Right atrium auricular region (tissue), 2 donors: ENCODE results near the gene PRPH2. TPM values are rescaled to one million over a fixed set of nuclear protein-coding genes. Genes with fewer than 3 reads are reported as not detected.
"Not testable (repeated sequence)": the region's sequence is repeated elsewhere in the genome, so short reads cannot be mapped to it uniquely, and the experiment has no call there.

ENCODE experiments used
- DNase-seq: peaks from one replicate; pipeline ENCODE4 v3.0.0-alpha.2; 2019; ENCODE audit warnings: low spot score
- H3K27ac ChIP-seq, 2 donors: fragments of 200-600 bp; sonication (generic); 1 replicate in 1 of 2; 2 replicates in 1 of 2; pipeline ENCODE4 v1.5.1; 2016 to 2019
- H3K27me3 ChIP-seq, 2 donors: fragments of 200-600 bp; sonication (generic); one replicate each; pipeline versions ENCODE4 v1.5.1 to v1.6.0; 2017 to 2019
- H3K36me3 ChIP-seq: fragments of 200-600 bp; sonication (generic); one replicate; pipeline ENCODE4 v1.5.1; 2016
- H3K4me1 ChIP-seq, 2 donors: fragments of 200-600 bp; sonication (generic); one replicate each; pipeline versions ENCODE4 v1.5.1 to v1.6.0; 2017 to 2019
- H3K4me3 ChIP-seq, 2 donors: fragments of 200-600 bp; sonication (generic); 1 replicate in 1 of 2; 2 replicates in 1 of 2; pipeline ENCODE4 v1.5.1; 2017 to 2019; ENCODE audit warnings: mild to moderate bottlenecking in 1 of 2, moderate library complexity in 1 of 2
- H3K9me3 ChIP-seq, 2 donors: fragments of 200-600 bp; sonication (generic); one replicate each; pipeline ENCODE4 v1.5.1; 2019
- total RNA-seq, 2 donors: library from RNA; depleted of rRNA; stranded (reverse); fragments of >200 nt; gene quantifications; one replicate each; pipeline ENCODE4 v1.1.0, GENCODE V29; 2016
- TF ChIP-seq, protein P1 (sequence below), 2 donors: fragments of 200-600 bp; sonication (generic); IDR thresholded peaks; one replicate each; pipeline ENCODE4 v1.5.1; 2019; ENCODE audit warnings: antibody characterized with exemption in 2 of 2

Gene PRPH2
- total RNA-seq, 2 donors from 2014 or later = 0.90 to 1.1 TPM

DNA sequence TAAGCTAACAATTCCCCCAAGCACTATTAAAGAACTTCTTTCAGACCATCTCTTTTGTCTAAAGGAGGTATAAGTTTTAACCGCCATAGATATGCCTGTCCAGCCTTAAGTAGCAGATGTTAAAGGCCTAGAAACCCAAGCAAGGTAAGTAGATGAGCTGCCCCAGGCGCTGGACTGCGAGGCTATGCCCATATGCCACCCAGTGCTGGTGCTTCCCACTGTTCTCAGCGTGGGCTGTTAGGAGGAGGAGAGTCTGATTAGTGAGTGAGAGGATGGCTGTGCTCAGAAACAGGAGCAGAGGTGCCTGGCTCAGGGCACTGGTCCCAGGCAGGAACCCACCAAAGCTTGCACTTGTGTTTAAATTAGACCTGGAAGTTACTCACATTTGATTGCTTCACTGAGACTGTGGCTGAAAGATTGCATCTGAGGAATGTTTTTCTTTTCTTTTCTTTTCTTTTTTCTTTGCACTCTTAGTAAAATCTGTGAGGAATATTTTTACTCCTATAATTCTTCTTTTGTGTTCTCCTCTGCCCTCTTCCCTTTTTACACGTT lies 32.2 kb downstream of the PRPH2 start:
- H3K4me1 ChIP-seq = peaks cover 0 to 14% of the 10 kb centered on the region in 2 donors
- H3K27ac ChIP-seq = no peak overlapping the region

DNA sequence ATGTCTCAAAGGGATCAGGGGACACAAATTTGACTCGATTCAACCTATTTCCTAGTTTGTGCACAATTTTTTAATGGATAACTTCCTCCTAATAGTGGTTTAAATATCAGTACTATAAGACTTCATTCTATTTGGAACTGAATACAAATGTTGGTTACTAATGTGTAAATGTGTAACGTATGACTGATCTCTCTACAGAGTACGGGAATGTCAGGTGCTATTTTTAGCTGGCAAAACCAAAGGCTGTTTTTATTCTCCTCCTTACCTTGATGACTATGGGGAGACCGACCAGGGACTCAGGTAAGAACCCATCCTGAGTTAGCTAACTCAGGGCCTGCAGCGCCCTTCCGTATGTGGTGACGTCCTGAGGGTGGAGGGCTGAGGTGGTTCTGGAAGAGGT lies 33.0 kb downstream of the PRPH2 start:
- Histone ChIP-seq H3K36me3 (peaks cover 86% of the 10 kb centered on the region), H3K4me1 (peaks cover 0 to 14% of the 10 kb centered on the region in 2 donors), H3K27ac (no peak overlapping the region), H3K4me3 (no peak overlapping the region), H3K9me3 (no peaks in the 10 kb centered on the region), H3K27me3 (no peaks in the 10 kb centered on the region)
- TF ChIP-seq, protein P1, sequence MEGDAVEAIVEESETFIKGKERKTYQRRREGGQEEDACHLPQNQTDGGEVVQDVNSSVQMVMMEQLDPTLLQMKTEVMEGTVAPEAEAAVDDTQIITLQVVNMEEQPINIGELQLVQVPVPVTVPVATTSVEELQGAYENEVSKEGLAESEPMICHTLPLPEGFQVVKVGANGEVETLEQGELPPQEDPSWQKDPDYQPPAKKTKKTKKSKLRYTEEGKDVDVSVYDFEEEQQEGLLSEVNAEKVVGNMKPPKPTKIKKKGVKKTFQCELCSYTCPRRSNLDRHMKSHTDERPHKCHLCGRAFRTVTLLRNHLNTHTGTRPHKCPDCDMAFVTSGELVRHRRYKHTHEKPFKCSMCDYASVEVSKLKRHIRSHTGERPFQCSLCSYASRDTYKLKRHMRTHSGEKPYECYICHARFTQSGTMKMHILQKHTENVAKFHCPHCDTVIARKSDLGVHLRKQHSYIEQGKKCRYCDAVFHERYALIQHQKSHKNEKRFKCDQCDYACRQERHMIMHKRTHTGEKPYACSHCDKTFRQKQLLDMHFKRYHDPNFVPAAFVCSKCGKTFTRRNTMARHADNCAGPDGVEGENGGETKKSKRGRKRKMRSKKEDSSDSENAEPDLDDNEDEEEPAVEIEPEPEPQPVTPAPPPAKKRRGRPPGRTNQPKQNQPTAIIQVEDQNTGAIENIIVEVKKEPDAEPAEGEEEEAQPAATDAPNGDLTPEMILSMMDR (IDR thresholded peaks at IDR 0.05) = no peak
- DNase-seq = no peak

More for the DNA sequence above, 32.2 kb downstream of the PRPH2 start:
- TF ChIP-seq, protein P1 (IDR thresholded peaks at IDR 0.05) = no peak
- H3K4me3 ChIP-seq = no peak overlapping the region
- H3K9me3 ChIP-seq = no peaks in the 10 kb centered on the region
- no peak for DNase-seq
- H3K27me3 ChIP-seq = no peaks in the 10 kb centered on the region
- peaks cover 77% of the 10 kb centered on the region for H3K36me3 ChIP-seq

DNA sequence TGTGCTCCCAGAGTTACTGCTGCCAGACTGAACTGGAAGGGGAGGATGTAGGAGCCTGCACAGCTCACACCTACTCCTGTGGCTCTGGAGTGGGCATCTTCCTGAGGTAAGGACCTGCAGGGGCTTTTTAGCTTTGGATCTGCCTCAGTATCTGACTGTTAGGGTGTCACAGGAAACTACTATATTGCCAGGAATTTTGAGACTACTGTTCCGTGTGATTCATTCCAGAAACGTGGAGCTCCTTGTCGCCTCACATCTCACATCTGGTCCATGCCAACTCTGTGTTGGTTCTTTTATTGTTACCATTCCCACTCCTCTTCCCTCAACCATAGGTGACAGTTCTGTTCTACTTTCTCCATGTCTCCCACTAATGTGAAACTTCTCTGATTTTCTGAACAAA lies 34.1 kb downstream of the PRPH2 start:
- TF ChIP-seq, protein P1 (IDR thresholded peaks at IDR 0.05) = no peak
- Histone ChIP-seq H3K36me3 (peaks cover 88% of the 10 kb centered on the region), H3K27ac (no peak overlapping the region), H3K27me3 (no peaks in the 10 kb centered on the region), H3K4me1 (peaks cover 0 to 11% of the 10 kb centered on the region in 2 donors), H3K4me3 (no peak overlapping the region), H3K9me3 (no peaks in the 10 kb centered on the region)
- DNase-seq = no peak

DNA sequence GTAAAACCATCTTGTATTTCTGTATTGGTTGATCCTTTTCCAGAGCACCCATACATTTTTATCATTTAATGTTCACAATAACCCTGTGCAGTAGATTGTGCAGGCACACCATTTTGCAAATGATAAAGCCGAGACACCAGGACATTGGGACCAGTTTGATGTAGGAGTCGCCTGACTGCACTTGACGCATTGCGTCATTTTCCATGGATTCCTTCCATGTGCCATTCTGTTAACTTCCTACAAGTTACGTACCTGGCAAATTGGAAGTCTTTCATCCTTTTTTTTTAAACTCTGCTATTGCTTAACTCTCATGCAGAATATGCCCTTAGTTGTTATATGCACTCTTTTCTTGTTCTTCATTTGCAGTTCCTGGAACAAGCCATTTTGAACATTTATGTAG lies 43.0 kb downstream of the PRPH2 start:
- no peak overlapping the region for H3K27ac ChIP-seq
- H3K9me3 ChIP-seq = no peaks in the 10 kb centered on the region
- peaks cover 95% of the 10 kb centered on the region for H3K36me3 ChIP-seq
- H3K4me1 ChIP-seq = no peaks in the 10 kb centered on the region
- no peak overlapping the region for H3K4me3 ChIP-seq
- TF ChIP-seq, protein P1 (IDR thresholded peaks at IDR 0.05) = no peak
- no peak for DNase-seq
- no peaks in the 10 kb centered on the region for H3K27me3 ChIP-seq

DNA sequence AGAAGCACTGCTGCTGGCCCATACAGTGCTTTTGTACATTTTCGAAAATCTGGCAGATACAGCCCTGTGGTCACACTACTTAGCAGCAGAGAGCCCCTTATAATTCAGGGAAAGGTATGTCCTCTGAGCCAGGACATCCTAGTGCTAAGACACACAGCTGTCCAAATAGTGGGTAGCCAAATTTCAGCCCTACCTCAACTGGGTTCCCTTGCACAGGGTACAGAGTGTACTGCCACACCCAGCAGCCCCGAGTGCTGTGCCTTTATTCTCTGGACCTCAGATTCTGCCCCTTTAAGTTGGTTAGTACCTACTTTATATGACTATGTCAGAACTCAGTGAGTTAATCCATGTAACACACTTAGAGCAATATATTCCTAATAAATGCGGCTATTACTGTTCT lies 47.6 kb downstream of the PRPH2 start:
- Histone ChIP-seq H3K4me1 (no peaks in the 10 kb centered on the region), H3K4me3 (no peak overlapping the region), H3K27me3 (no peaks in the 10 kb centered on the region), H3K36me3 (peaks cover 97% of the 10 kb centered on the region), H3K9me3 (no peaks in the 10 kb centered on the region), H3K27ac (no peak overlapping the region)
- TF ChIP-seq, protein P1 (IDR thresholded peaks at IDR 0.05) = no peak
- no peak for DNase-seq

DNA sequence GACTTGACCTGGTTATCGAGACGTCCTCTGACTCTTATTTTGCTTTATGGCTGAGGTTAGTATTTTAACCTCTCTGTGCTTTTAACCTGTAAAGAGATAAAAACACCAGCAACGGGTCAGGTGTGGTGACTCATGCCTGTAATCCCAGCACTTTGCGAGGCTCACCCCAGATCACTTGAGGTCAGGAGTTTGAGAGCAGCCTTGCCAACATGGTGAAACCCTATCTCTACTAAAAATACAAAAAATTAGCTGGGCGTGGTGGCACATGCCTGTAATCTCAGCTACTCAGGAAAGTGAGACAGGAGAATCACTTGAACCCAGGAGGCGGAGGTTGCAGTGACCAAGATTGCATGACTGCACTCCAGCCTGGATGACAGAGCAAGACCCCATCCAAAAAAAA lies 48.0 kb downstream of the PRPH2 start:
- H3K4me1 ChIP-seq, H3K4me3 ChIP-seq, H3K9me3 ChIP-seq, H3K27me3 ChIP-seq, DNase-seq, H3K27ac ChIP-seq: not testable (repeated sequence)
- peaks cover 97% of the 10 kb centered on the region for H3K36me3 ChIP-seq
